ENCODE data around the gene METTL9.

Gene METTL9

DNA sequence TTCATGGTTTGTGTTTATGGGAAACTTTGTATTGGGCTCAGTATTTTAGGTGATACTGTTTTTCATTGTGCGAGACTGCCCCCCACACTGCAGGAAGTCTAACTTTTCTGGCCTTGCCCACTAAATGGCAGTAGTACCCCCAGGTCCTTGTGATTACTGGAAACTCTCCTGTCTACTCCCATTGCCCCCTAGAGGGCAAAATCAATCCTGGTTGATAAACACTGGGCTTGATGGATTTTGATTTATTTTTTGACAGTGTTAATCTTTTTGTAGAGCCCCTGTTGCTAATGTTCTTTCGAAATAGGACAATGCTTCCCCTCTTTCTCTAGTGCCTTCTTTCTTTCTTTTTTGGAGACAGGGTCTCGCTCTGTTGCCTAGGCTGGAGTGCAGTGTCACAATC is 15.5 kb downstream of the METTL9 start:
- Histone ChIP-seq H3K27me3 (no peaks in the 10 kb centered on the region), H3K4me3 (no peak overlapping the region), H3K9me3 (no peaks in the 10 kb centered on the region), H3K27ac (no peak overlapping the region), H3K4me1 (peaks cover 0 to 30% (median 6%) of the 10 kb centered on the region in 4 donors), H3K36me3 (peaks cover 0 to 6% (median 5%) of the 10 kb centered on the region in 3 donors)
- DNase-seq = no peak
- intact Hi-C loops (cut with DNase I; ENCODE audit: low total_unique reads) = no loop called here
- TF ChIP-seq CTCF (IDR thresholded peaks at IDR 0.05) = no peak

GRCh38 chr16:21617607-21618006 is 18.2 kb downstream of the METTL9 start:
- H3K27me3 ChIP-seq = no peaks in the 10 kb centered on the region
- no peak overlapping the region for H3K27ac ChIP-seq
- no peak for TF ChIP-seq CTCF (IDR thresholded peaks at IDR 0.05)
- no peak overlapping the region for H3K4me3 ChIP-seq
- no peak for DNase-seq
- H3K9me3 ChIP-seq = no peaks in the 10 kb centered on the region
- H3K36me3 ChIP-seq = peaks cover 0 to 6% (median 5%) of the 10 kb centered on the region in 3 donors
- H3K4me1 ChIP-seq = peaks cover 0 to 6% (median 2%) of the 10 kb centered on the region in 4 donors
- intact Hi-C loops (cut with DNase I; ENCODE audit: low total_unique reads) = no loop called here

GRCh38 chr16:21618281-21618680 is 18.9 kb downstream of the METTL9 start:
- no peaks in the 10 kb centered on the region for H3K27me3 ChIP-seq
- DNase-seq = no peak
- peaks cover 0 to 6% (median 5%) of the 10 kb centered on the region in 3 donors for H3K36me3 ChIP-seq
- H3K4me1 ChIP-seq = peaks cover 0 to 6% (median 1%) of the 10 kb centered on the region in 4 donors
- H3K27ac ChIP-seq = no peak overlapping the region
- no peak for TF ChIP-seq CTCF (IDR thresholded peaks at IDR 0.05)
- no peaks in the 10 kb centered on the region for H3K9me3 ChIP-seq
- intact Hi-C loops (cut with DNase I; ENCODE audit: low total_unique reads) = no loop called here
- no peak overlapping the region for H3K4me3 ChIP-seq

- H3K27ac ChIP-seq = no peak overlapping the region
Observed at GRCh38 chr16:21619765-21620425, 20.5 kb downstream of the METTL9 start.

DNA sequence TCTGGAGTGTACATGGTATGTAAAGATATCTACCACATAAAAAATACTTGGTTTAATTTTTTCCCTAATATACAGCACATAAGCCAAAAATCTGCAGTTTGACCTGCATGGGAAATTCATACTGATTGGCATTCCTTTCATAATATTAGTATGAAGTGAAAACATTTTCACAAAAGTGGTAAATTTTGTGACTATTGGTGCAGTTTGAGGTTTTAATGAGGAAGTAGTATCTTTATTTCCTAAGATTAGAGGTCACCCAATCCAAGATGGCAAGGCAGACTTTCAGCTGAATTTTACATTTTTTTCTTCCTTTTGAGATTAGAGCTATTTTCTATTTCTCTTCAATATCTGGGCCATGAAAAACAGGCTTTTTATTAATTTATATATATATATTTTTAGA is 21.2 kb downstream of the METTL9 start:
- TF ChIP-seq CTCF (IDR thresholded peaks at IDR 0.05) = no peak
- Histone ChIP-seq H3K9me3 (no peaks in the 10 kb centered on the region), H3K27me3 (no peaks in the 10 kb centered on the region), H3K4me1 (no peaks in the 10 kb centered on the region), H3K36me3 (peaks cover 10 to 26% (median 15%) of the 10 kb centered on the region in 3 donors), H3K27ac (no peak overlapping the region), H3K4me3 (no peak overlapping the region)
- DNase-seq = no peak
- intact Hi-C loops (cut with DNase I; ENCODE audit: low total_unique reads) = no loop called here

More at GRCh38 chr16:21619765-21620425, 20.5 kb downstream of the METTL9 start:
- Histone ChIP-seq H3K4me1 (no peaks in the 10 kb centered on the region), H3K36me3 (peaks cover 4 to 19% (median 8%) of the 10 kb centered on the region in 3 donors), H3K4me3 (no peak overlapping the region), H3K9me3 (no peaks in the 10 kb centered on the region), H3K27me3 (no peaks in the 10 kb centered on the region)
- intact Hi-C loops (cut with DNase I; ENCODE audit: low total_unique reads) = no loop called here
- no peak for DNase-seq
- no peak for TF ChIP-seq CTCF (IDR thresholded peaks at IDR 0.05)

Measured in tibial artery (tissue), 4 donors.